A673 (cell line): ENCODE measurements around the gene LRP1B.

Source experiments
- EZH2 ChIP-seq: fragments of 200-600 bp; sonication (generic); IDR thresholded peaks from 2 replicates; pipeline ENCODE4 v1.6.1; 2017; ENCODE audit warnings: borderline replicate concordance, low read depth, mild to moderate bottlenecking, mixed read lengths, antibody characterized with exemption, low read length; ENCODE audit not compliant: poor library complexity, severe bottlenecking
- TF ChIP-seq, protein P1 (sequence below): fragments of 300-800, 200-600 bp; sonication (generic); conservative IDR thresholded peaks from 2 replicates; pipeline ENCODE4 v1.5.1; 2017; ENCODE audit warnings: low read depth, mild to moderate bottlenecking, antibody characterized with exemption, low read length, moderate library complexity, mixed read lengths

DNA sequence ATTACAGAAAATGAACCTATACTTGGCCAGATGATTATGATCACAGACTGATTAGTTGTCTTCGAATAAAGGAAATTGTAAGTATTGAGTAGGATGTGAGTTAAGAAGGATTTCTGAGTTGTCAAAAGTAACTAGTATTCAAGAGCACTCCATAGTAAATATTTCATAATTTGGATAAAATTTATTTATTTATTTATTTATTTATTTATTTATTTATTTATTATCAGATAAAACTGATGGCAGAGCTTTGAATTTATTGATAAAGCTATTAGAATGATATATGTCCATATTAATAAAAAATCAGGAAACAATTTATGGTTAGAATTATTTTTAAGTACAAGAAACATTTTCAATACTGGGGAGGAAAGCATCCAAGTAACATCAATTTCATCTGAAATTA is 1634.1 kb downstream of the LRP1B start:
- TF ChIP-seq, protein P1, sequence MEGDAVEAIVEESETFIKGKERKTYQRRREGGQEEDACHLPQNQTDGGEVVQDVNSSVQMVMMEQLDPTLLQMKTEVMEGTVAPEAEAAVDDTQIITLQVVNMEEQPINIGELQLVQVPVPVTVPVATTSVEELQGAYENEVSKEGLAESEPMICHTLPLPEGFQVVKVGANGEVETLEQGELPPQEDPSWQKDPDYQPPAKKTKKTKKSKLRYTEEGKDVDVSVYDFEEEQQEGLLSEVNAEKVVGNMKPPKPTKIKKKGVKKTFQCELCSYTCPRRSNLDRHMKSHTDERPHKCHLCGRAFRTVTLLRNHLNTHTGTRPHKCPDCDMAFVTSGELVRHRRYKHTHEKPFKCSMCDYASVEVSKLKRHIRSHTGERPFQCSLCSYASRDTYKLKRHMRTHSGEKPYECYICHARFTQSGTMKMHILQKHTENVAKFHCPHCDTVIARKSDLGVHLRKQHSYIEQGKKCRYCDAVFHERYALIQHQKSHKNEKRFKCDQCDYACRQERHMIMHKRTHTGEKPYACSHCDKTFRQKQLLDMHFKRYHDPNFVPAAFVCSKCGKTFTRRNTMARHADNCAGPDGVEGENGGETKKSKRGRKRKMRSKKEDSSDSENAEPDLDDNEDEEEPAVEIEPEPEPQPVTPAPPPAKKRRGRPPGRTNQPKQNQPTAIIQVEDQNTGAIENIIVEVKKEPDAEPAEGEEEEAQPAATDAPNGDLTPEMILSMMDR, result no peak
- TF ChIP-seq EZH2, result no peak
